Measurements from ENCODE around the gene UBXN2A.
"Not testable (repeated sequence)": the region's sequence is repeated elsewhere in the genome, so short reads cannot be mapped to it uniquely, and the experiment has no call there.

DNA sequence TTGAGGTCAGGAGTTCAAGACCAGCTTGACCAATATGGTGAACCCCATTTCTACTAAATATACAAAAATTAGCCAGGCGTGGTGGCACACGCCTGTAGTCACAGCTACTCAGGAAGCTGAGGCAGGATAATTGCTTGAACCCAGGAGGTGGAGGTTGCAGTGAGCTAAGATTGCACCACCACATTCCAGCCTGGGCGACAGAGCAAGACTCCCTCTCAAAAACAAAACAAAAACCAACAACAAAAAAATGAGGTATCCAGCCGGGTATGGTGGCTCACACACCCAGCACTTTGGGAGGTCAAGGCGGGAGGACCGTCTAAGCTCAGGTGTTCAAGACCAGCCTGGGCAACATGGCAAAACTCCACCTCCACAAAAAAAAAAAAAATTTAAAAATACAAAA lies 74.6 kb downstream of the UBXN2A start:
- not testable (repeated sequence) for TF ChIP-seq POLR2A (IDR thresholded peaks at IDR 0.05)
- TF ChIP-seq, protein P1, sequence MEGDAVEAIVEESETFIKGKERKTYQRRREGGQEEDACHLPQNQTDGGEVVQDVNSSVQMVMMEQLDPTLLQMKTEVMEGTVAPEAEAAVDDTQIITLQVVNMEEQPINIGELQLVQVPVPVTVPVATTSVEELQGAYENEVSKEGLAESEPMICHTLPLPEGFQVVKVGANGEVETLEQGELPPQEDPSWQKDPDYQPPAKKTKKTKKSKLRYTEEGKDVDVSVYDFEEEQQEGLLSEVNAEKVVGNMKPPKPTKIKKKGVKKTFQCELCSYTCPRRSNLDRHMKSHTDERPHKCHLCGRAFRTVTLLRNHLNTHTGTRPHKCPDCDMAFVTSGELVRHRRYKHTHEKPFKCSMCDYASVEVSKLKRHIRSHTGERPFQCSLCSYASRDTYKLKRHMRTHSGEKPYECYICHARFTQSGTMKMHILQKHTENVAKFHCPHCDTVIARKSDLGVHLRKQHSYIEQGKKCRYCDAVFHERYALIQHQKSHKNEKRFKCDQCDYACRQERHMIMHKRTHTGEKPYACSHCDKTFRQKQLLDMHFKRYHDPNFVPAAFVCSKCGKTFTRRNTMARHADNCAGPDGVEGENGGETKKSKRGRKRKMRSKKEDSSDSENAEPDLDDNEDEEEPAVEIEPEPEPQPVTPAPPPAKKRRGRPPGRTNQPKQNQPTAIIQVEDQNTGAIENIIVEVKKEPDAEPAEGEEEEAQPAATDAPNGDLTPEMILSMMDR (IDR thresholded peaks at IDR 0.05), result not testable (repeated sequence)

Data from body of pancreas (tissue), 4 donors.